Skeletal muscle cell (primary cell): Measurements from ENCODE around the gene FGFBP1.
"Not testable (repeated sequence)": the region's sequence is repeated elsewhere in the genome, so short reads cannot be mapped to it uniquely, and the experiment has no call there.

Source experiments
- DNase-seq: peaks from one replicate; pipeline ENCODE4 v3.0.0-alpha.2; 2010; ENCODE audit warnings: low read depth
- H3K4me3 ChIP-seq: 2 replicates; pipeline ENCODE4 v1.5.1; 2011; ENCODE audit warnings: low read depth, mild to moderate bottlenecking, control low read depth, low read length, moderate library complexity

The FGFBP1 gene

DNA sequence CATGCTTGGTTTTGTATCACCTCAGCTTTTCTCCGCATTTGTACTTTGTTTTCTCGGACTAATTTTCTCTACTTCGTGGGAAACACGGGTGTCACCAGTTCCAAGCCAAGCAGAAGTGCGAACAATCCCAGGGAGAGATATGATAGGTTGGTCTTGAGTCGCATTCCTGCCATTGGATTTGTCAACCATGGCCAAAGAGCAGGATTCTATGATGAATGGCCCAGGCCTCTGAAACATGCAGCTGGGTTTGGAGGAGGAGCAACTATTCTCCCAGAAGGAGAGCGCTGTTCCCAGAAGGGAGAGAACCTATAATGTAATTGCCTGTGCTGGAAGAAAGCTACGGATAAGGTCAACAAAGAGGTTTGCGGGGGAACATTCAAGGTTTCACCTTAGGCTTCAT is 10.3 kb upstream of the FGFBP1 start:
- no peak for DNase-seq
- H3K4me3 ChIP-seq, result no peak overlapping the region

DNA sequence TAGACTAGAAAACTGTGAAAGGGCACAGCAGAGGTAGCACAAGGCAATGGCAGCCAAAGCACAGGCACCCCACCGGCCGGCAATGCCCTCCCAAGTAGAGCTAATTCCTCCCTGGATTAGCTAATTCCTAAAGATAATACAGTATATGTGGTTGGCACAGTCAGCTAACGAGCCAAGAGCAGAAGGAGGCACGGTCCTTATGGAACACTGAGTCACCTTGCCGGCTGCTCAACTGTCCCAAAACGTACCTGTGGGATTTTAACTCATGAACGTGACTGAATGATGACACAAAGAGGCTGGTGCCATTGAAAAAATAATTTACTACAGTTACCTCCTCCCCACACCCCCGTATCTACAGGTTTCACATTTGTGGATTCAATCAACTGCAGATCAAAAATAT is 9.1 kb upstream of the FGFBP1 start:
- DNase-seq, result no peak

DNA sequence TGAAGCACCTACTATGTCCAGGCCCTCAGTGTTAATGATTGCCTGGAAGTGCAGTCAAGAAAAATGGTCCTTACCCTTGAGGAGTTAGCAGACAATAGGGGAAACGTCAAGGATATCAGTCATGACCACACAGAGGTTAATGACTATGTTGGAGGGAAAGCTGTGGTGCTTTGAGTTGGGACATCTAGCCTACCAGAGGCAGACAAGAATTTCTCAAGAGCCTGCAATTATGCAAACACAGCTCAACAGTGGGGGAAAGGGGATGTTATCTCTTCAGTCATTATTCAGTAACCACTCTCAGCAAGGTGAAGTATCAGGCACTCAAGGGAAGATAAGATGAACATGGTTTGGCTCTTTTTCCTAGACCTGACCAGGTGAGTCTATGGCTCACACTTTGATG is 7.0 kb upstream of the FGFBP1 start:
- no peak for DNase-seq
- H3K4me3 ChIP-seq, result no peak overlapping the region

More for the DNA sequence above, 9.1 kb upstream of the FGFBP1 start:
- no peak overlapping the region for H3K4me3 ChIP-seq

DNA sequence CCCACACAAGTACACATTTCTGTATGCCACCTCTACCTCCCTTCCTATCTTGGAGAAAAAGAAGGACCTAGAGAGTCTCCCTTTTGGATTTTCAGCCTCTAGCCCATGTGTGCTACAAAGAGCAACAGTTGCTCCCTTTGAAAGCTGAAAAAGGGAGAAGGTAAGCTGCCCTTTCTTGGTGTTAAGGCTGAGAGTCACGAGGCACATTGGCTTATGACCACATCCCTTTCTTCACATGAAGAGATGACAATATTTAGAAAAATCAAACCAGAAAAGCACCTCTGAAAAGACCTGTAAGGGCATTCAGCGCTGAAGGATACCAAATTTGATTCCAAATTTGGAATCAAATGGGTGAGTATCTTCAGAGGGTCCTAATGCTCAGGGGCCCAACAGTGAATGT is 6.4 kb upstream of the FGFBP1 start:
- no peak for DNase-seq
- H3K4me3 ChIP-seq, result no peak overlapping the region

DNA sequence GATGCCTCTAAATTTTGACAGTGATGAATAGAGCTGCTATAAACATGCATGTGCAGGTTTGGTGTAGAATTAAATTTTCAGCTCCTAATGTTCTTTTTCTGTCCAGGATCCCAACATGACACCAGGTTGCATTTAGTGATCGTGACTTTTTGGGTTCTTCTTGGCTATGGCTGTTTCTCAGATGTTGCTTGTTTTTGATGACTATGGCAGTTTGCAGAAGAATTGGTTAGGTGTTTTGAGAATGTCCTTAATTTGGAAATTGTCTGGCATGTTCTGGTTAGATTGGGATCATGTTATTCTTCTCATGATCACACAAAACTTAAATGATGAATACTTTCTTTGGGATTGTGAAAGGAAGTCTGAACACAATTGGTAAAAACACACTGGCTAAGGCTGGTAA is 3.7 kb upstream of the FGFBP1 start:
- no peak for DNase-seq

DNA sequence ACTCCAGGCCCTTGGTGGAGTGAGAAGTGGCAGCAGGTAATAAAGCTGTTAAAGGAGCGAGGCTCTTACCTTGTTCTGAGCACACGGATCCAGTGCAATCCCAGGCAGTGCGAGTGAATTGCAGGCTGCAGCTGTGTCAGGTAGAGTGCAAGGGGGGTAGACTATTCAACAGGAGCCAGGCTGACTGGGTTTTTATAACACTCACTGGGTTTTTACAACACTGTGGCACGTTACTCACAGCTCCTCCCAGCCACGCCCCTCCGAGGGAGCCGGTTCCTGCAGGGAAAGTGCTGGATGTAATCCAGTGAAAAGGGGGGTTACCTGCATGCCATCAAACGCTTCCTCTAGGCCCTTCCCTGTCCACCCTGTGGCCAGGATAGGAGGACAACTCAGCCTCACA is 358 bp downstream of the FGFBP1 start:
- no peak overlapping the region for H3K4me3 ChIP-seq
- no peak for DNase-seq

More for the DNA sequence above, 3.7 kb upstream of the FGFBP1 start:
- no peak overlapping the region for H3K4me3 ChIP-seq

DNA sequence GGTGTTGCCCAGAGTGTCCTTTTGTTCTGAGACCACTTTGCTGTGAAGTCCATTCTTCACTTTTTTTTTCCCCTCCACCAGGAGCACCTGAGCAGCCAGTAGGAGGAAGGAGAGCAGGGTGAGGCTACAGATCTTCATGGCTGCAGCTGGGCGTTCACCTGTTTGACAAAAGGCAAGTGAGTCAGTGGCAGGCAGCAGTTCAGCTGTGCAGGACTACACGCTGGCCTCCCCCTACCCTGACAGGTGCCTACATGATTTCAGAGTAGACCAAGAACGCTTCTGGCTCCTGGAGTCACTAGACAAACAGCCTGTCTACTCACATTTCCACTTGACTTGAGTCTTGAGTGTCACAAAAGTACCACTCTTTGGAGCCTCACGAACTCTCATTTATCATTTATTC is 2.0 kb downstream of the FGFBP1 start:
- H3K4me3 ChIP-seq, result no peak overlapping the region
- DNase-seq, result no peak

DNA sequence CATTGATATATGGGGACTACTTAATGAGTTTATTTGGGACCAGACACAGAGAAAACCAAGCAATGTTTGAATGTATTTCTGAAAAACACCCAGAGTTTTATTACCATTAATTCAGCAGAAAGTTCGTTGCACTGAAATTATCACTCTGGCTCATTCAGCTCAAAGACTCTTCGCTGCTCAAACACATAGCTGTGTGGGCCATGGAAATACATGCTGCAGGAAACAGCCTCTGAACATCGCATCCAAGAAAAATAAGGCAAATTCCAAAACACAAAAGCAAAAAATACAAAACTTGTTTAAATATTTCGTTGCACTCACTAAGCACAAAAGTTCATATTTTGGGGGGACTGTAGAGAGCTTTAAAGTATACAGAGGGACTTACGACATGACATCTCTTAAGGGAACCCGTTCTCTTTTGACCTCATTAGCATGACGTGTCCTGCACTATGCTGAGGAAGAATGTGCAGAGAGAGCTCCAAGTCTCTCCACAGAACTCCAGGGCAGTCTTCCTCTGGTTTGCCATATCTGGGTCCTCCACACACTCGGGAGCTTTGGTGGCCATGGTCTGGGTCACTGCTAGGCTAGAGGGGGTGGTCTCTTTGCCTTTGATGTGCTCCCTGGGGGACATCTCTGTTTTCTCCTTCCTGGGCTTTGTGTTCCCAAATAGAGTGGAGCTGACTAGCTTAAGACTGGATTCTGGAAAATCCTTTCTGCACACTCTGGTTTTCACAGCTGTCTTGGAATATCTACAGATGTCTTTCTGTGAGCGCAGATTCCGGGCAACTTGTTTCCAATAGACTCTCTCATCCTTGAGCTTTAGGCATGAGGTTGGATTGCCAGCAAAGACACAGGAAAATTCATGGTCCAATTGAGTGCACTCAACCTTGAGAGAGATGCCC is 2.8 kb downstream of the FGFBP1 start:
- H3K4me3 ChIP-seq, result no peak overlapping the region
- no peak for DNase-seq

DNA sequence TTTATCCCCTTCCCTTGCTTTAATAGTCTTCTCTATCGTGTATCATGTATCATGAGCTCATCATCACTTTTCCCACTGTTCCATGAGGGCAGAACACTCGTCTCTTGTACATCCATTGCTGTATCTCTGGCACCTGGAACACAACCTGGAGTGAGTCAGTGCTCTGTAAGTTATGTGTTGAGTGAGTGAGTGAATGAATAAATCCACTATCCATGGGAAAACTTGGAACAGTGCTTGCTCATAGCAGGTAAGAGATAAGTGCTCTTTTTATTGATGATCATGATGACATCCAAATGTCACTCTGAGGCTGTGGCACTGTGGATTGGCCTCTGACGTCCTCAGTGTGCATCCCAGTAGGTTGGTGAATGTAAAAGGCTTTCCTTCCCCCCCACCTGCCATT is 4.3 kb downstream of the FGFBP1 start:
- DNase-seq, result no peak
- no peak overlapping the region for H3K4me3 ChIP-seq

DNA sequence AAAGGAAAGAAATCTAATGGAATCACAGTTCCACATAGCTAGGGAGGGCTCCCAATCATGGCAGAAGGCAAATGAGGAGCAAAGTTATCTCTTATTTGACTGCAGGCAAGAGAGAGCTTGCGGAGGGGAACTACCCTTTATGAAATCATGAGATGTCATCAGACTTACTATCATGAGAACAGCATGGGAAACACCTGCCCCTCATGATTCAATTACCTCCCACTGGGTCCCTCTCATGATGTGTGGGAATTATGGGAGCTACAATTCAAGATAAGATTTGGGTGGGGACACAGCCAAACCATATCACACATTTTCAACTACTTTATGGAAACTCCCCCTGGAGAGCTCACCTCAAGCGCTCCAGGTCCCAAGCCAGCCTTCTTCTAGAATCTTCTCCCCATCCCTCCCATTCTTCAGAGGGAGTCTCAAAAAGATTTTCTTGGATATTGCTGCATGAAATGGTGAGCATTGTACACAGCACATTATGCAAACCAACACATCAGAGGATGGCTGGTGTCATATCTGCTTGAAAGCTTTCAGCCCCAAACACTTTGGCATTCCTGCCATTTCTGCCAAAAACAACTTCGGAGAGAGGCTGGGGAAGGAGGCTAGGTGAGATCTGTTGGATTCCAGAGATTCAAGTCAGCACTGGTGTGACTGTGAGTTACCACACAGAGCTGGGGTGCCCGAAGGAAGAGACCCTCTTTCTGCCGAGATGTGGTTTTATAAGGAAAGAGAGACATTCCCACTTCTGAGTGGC is 6.9 kb downstream of the FGFBP1 start:
- no peak overlapping the region for H3K4me3 ChIP-seq
- DNase-seq, result no peak

DNA sequence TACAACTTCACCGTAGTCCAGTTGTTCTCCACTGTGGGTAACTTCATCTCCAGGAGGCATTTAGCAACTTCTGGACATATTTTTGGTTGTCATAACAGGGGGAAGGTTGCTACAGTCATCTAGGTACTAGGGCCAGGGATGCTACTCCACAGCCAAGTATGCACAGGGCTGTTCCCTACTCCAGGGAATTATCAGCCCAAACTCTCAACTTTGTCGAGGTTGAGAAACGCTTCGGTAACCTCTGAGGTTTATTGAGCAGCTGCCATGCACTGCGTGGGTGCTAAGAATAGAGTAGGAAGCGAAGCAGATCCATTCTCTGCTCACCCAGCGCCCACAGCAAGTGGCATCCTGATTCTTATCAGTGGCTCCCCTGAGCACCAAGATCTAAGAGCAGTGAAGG is 8.2 kb downstream of the FGFBP1 start:
- H3K4me3 ChIP-seq, result no peak overlapping the region
- no peak for DNase-seq

DNA sequence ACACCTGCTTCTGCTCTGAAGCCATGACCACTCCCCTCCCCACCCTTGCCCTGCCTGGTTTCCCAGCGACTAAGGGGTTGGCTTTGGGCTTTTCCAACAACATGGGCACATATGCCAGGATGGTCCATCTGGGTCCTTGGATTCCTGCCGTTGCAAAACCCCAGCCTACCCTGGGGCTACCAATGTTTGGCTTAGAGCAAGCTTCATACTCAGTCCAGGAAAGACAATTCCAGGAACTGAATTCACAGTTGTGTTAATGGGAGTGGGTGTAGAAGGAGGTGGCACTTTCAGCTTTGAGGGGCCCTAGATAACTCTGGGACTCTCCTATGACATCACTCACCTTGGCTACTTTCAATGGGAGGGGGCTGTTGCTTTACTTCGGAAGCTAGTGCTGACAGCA is 9.0 kb downstream of the FGFBP1 start:
- DNase-seq, result no peak
- no peak overlapping the region for H3K4me3 ChIP-seq

DNA sequence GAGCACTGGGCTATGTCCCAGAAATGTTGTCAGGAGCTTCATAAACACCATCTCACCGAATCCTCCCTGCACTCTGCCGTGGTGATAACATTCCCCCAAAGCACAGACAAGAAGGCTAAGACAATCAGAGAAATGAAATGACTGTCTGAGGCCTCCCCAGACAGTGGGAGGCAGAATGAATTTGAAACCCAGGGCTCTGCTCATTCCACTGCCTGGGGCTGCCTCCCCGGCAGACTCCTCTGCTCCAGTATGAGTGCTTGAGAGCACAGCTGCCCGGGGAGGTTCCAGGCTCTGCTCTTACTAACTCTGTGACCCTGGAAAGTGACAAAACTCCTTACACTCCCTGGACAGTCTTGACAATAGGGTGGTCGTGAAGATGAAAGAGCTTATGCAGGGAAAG is 9.7 kb downstream of the FGFBP1 start:
- no peak for DNase-seq
- H3K4me3 ChIP-seq, result no peak overlapping the region

DNA sequence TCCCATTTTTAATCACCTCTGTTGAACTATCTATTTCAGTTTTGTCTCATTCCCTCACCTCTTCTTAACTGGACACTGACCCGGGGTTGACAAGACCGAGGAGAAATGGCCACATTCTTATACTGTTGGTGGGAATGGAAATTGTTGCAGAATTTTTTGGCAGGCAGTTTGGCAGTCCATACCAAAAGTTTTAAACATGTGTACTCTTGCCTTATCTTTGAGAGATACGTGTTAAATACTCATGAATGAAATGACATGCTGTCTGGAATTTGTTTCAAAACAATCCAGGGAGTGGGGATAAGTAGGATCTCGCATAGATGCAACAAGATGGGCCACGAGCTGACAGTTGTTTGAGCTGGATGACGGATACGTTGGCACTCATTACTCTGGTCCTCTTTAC is 12.1 kb downstream of the FGFBP1 start:
- no peak overlapping the region for H3K4me3 ChIP-seq
- DNase-seq, result no peak

DNA sequence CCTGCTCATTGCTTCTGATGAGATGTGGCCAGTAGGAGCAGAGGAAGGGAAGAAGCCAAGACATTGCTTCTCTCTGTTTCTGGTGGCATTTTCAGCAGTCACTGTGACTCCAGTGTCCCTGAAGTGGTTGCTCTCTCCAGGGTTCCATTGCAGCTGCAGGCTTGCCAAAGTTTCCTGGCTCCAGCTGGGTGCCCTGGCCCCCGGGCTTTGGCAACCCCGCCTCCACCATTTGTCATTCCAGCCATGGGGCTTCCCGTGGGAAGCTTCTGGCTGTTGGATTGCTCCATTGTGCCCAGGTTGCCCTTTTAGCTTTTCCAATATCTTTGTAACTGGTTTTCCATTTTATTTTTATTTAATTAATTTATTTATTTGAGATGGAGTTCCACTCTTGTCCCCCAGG is 12.7 kb downstream of the FGFBP1 start:
- no peak overlapping the region for H3K4me3 ChIP-seq
- DNase-seq, result no peak

DNA sequence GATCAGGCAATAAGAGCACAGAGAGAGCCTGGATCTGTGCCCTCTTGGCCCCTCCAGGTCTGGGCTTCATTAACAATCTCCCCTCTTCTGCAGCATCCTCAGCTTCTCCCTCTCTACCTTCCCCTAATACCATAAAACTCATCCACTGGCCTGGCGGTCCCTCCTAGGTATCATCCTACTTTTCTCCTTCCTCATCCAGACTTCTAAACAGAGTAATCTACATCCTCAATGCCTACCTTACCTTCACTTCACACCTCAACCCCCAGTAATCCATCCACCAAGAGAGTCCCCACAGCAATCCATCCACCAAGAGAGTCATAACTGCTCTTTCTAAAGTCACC is 17.0 kb downstream of the FGFBP1 start:
- DNase-seq, result no peak
- no peak overlapping the region for H3K4me3 ChIP-seq

DNA sequence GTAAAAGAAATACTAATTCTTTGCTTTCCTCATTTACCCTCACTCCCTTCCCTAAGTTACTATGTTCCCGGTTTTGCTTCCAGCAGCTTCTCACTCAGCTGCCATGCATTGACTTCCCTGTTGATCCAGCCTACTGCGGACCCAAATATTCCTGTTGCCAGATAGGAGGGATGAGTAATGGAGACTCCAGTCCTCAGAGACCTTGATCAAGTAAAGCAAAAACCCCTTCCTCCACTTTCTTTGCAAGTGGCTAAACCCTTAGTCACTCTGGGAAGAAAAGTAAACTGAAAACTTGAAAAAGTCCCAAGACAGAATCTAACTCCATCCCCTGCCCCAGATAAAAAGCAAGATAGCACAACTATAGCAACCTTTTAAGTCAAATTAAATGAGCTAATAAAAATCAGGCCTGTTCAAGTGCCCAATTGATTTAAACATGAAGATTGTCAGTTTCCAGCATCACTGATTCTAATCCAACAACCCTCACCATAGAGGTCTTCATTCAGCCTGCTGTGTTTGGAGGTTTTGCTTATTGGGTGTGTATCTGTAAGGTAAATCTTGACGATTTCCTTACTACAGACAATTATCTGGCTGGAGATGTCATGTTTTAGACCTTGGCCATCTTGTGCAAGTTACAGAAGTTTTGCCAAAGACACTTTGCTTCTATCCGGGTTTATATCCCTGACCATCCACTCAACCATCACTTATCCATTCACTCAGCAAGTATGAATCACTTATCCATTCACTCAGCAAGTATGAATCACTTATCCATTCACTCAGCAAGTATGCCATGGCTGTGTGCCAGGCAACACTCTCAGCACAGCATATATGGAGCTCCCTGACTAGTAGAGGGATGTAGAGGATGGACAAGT is 17.6 kb downstream of the FGFBP1 start:
- peak; percentile 93 for DNase-seq
- no peak overlapping the region for H3K4me3 ChIP-seq

DNA sequence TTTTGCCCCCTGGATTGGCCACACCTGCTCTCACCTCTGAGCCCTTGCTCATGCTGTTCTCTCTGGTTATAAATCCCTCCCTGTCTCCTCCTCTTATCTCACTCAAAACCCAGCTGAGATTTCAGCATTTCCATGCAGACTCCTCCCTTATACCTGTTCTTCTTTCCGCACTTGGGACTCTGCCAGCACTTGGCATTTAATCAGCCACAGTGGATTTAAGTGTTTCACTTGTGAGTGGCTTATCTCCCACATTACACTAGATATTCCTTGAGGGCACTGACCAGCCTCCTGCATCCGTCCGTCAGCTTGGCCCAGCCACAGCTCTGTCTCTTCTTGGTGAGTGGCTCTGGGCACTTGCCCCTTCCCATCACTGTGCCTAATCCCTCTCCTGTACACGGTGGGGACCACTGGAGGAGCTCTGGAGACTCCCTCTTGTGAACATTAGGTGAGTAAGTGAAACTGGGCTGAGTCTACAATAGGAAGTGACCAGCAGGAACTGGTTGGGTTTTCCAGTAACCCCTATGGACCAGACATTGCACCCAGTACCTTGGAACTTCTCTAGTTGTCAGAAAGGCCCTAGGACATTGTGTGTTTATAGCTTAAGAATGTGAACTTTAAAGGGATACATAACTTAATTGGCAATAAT is 19.9 kb downstream of the FGFBP1 start:
- no peak overlapping the region for H3K4me3 ChIP-seq
- DNase-seq, result no peak

DNA sequence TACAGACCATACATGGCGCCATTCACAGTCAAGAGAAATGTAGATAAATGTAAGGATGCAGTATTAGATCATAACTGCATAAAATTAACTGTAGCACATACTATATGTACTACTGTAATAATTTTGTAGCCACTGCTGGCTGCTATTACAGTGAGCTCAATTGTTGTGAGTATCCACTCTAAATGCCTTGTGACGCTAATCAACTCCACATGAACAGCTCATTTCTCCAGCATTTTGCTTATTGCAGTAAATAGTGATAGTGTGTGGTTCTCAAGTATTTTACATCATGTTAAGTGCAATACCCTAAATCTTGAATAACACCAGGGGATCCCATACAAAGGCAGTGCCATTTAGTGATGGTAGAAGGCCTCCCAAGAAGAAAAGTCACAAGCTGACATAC is 21.2 kb downstream of the FGFBP1 start:
- H3K4me3 ChIP-seq, result no peak overlapping the region
- no peak for DNase-seq

DNA sequence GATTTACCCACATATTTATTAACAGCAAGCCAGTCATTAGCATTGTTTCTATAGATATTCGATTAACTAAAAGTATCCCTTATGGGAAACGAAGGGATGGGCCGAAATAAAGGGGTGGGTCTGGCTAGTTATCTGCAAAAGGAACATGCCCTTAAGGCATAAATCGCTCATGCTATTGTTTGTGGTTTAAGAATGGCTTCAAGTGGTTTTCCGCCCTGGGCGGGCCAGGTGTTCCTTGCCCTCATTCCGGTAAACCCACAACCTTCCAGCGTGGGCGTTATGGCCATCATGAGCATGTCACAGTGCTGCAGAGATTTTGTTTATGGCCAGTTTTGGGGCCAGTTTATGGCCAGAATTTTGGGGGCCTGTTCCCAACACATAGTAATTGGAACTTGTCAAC is 22.2 kb downstream of the FGFBP1 start:
- H3K4me3 ChIP-seq, DNase-seq: not testable (repeated sequence)
